CD1c-positive myeloid dendritic cell (primary cell): Measurements from ENCODE around the gene WDR31.

ENCODE experiments used
- DNase-seq: peaks from one replicate; pipeline ENCODE4 v3.0.0-alpha.2; 2016; ENCODE audit errors: extremely low spot score

Gene WDR31

GRCh38 chr9:113341712-113342410 is 1.8 kb upstream of the WDR31 start:
- DNase-seq = no peak

GRCh38 chr9:113337714-113338113 is 2.4 kb downstream of the WDR31 start:
- no peak for DNase-seq

- no peak for DNase-seq
These were observed 8.3 kb downstream of the WDR31 start for GRCh38 chr9:113331780-113332179.

- DNase-seq = no peak
These were observed 11.9 kb downstream of the WDR31 start for GRCh38 chr9:113328045-113328782.

- no peak for DNase-seq
These were observed 13.8 kb downstream of the WDR31 start for GRCh38 chr9:113326230-113326629.

GRCh38 chr9:113322671-113323070 is 17.4 kb downstream of the WDR31 start:
- no peak for DNase-seq

GRCh38 chr9:113320051-113320450 is 20.0 kb downstream of the WDR31 start:
- DNase-seq = no peak

- DNase-seq = no peak
These were observed 21.0 kb downstream of the WDR31 start for GRCh38 chr9:113319054-113319453.

- DNase-seq = no peak
These were observed 22.3 kb downstream of the WDR31 start for GRCh38 chr9:113317777-113318176.

- DNase-seq = no peak
These were observed 24.0 kb downstream of the WDR31 start for GRCh38 chr9:113316030-113316429.

GRCh38 chr9:113315231-113315630 is 24.8 kb downstream of the WDR31 start:
- DNase-seq = no peak

GRCh38 chr9:113313261-113313660 is 26.8 kb downstream of the WDR31 start:
- DNase-seq = no peak

GRCh38 chr9:113311961-113312360 is 28.1 kb downstream of the WDR31 start:
- no peak for DNase-seq

GRCh38 chr9:113310538-113310937 is 29.5 kb downstream of the WDR31 start:
- DNase-seq = no peak

GRCh38 chr9:113309204-113309813 is 30.8 kb downstream of the WDR31 start:
- DNase-seq = peak; percentile 34

GRCh38 chr9:113307396-113307975 is 32.6 kb downstream of the WDR31 start:
- no peak for DNase-seq

- no peak for DNase-seq
These were observed 33.5 kb downstream of the WDR31 start for GRCh38 chr9:113306566-113306965.

- no peak for DNase-seq
These were observed 37.2 kb downstream of the WDR31 start, which contains the start of gene RNF183 for GRCh38 chr9:113302792-113303418. Gene RNF183, minus strand, starts transcription at chr9:113303376. Its CDS starts 5,192 bp downstream, at chr9:113298184.

GRCh38 chr9:113301548-113301947 is 38.5 kb downstream of the WDR31 start:
- no peak for DNase-seq

GRCh38 chr9:113299800-113300292 is 40.2 kb downstream of the WDR31 start:
- peak; percentile 72 for DNase-seq

- no peak for DNase-seq
These were observed 40.9 kb downstream of the WDR31 start for GRCh38 chr9:113298924-113299770.
